ENCODE measurements around the gene CLTA. TPM values are rescaled to one million over a fixed set of nuclear protein-coding genes. Genes with fewer than 3 reads are reported as not detected.
"Not testable (repeated sequence)": the region's sequence is repeated elsewhere in the genome, so short reads cannot be mapped to it uniquely, and the experiment has no call there.

The CLTA gene
- total and polyA plus RNA-seq, 2 donors from 2014 or later = 205 to 331 TPM

GRCh38 chr9:36170531-36170930 lies 20.2 kb upstream of the CLTA start:
- Histone ChIP-seq H3K27me3 (ENCODE audit: control insufficient read depth, insufficient read depth, low read length) (no peaks in the 10 kb centered on the region), H3K36me3 (ENCODE audit: control insufficient read depth in 2 of 3, insufficient read depth in 3 of 3, low read length in 3 of 3) (no peaks in the 10 kb centered on the region), H3K4me1 (ENCODE audit: control insufficient read depth in 2 of 3, insufficient read depth in 2 of 3, low read depth in 1 of 3, low read length in 3 of 3) (peaks cover 0 to 2% (median 0%) of the 10 kb centered on the region in 3 donors), H3K4me3 (ENCODE audit: low read length in 3 of 3) (no peak overlapping the region), H3K27ac (ENCODE audit: low read depth in 2 of 2, low read length in 2 of 2) (no peak overlapping the region), H3K9me3 (ENCODE audit: control insufficient read depth in 2 of 3, insufficient read depth in 1 of 3, low read length in 3 of 3) (no peaks in the 10 kb centered on the region), H3K9ac (ENCODE audit: low read length in 3 of 3) (no peak overlapping the region)
- intact Hi-C loops (cut with DNase I) = no loop called here
- TF ChIP-seq, protein P1, sequence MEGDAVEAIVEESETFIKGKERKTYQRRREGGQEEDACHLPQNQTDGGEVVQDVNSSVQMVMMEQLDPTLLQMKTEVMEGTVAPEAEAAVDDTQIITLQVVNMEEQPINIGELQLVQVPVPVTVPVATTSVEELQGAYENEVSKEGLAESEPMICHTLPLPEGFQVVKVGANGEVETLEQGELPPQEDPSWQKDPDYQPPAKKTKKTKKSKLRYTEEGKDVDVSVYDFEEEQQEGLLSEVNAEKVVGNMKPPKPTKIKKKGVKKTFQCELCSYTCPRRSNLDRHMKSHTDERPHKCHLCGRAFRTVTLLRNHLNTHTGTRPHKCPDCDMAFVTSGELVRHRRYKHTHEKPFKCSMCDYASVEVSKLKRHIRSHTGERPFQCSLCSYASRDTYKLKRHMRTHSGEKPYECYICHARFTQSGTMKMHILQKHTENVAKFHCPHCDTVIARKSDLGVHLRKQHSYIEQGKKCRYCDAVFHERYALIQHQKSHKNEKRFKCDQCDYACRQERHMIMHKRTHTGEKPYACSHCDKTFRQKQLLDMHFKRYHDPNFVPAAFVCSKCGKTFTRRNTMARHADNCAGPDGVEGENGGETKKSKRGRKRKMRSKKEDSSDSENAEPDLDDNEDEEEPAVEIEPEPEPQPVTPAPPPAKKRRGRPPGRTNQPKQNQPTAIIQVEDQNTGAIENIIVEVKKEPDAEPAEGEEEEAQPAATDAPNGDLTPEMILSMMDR (IDR thresholded peaks at IDR 0.05; ENCODE audit: borderline replicate concordance, extremely low read depth, insufficient read depth) = no peak
- DNase-seq (no peak), FAIRE-seq (no peak)

- Histone ChIP-seq H3K27ac (ENCODE audit: low read depth in 2 of 2, low read length in 2 of 2) (no peak overlapping the region), H3K4me3 (ENCODE audit: low read length in 3 of 3) (no peak overlapping the region), H3K4me1 (ENCODE audit: control insufficient read depth in 2 of 3, insufficient read depth in 2 of 3, low read depth in 1 of 3, low read length in 3 of 3) (no peaks in the 10 kb centered on the region), H3K36me3 (ENCODE audit: control insufficient read depth in 2 of 3, insufficient read depth in 3 of 3, low read length in 3 of 3) (no peaks in the 10 kb centered on the region), H3K27me3 (ENCODE audit: control insufficient read depth, insufficient read depth, low read length) (no peaks in the 10 kb centered on the region), H3K9ac (ENCODE audit: low read length in 3 of 3) (no peak overlapping the region), H3K9me3 (ENCODE audit: control insufficient read depth in 2 of 3, insufficient read depth in 1 of 3, low read length in 3 of 3) (no peaks in the 10 kb centered on the region)
- FAIRE-seq (no peak), DNase-seq (no peak)
- TF ChIP-seq, protein P1 (IDR thresholded peaks at IDR 0.05; ENCODE audit: borderline replicate concordance, extremely low read depth, insufficient read depth) = no peak
- intact Hi-C loops (cut with DNase I) = no loop called here
These were observed 16.9 kb upstream of the CLTA start for GRCh38 chr9:36173861-36174260.

DNA sequence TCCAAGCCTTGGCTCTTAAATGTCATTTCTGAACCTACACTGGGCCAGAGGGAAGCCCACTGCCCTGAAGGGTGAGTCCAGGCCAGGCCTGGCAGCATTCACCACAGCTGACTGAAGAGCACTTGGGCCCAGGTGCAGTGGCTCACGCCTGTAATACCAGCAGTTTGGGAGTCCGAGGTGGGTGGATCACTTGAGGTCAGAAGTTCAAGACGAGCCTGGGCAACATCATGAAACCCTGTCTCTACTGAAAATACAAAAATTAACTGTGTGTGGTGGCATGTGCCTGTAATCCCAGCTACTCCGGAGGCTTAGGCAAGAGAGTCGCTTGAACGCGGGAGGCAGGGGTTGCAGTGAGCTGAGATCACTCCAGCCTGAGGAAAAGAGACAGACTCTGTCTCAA lies 16.4 kb upstream of the CLTA start:
- Histone ChIP-seq H3K36me3 (ENCODE audit: control insufficient read depth in 2 of 3, insufficient read depth in 3 of 3, low read length in 3 of 3) (no peaks in the 10 kb centered on the region), H3K27ac (ENCODE audit: low read depth in 2 of 2, low read length in 2 of 2) (no peak overlapping the region), H3K4me1 (ENCODE audit: control insufficient read depth in 2 of 3, insufficient read depth in 2 of 3, low read depth in 1 of 3, low read length in 3 of 3) (no peaks in the 10 kb centered on the region), H3K27me3 (ENCODE audit: control insufficient read depth, insufficient read depth, low read length) (no peaks in the 10 kb centered on the region), H3K9me3 (ENCODE audit: control insufficient read depth in 2 of 3, insufficient read depth in 1 of 3, low read length in 3 of 3) (no peaks in the 10 kb centered on the region), H3K9ac (ENCODE audit: low read length in 3 of 3) (no peak overlapping the region), H3K4me3 (ENCODE audit: low read length in 3 of 3) (no peak overlapping the region)
- TF ChIP-seq, protein P1 (IDR thresholded peaks at IDR 0.05; ENCODE audit: borderline replicate concordance, extremely low read depth, insufficient read depth) = no peak
- intact Hi-C loops (cut with DNase I) = no loop called here
- no peak for DNase-seq
- FAIRE-seq = no peak

GRCh38 chr9:36174731-36175130 lies 16.0 kb upstream of the CLTA start:
- H3K27ac ChIP-seq (ENCODE audit: low read depth in 2 of 2, low read length in 2 of 2) = no peak overlapping the region
- no peaks in the 10 kb centered on the region for H3K4me1 ChIP-seq (ENCODE audit: control insufficient read depth in 2 of 3, insufficient read depth in 2 of 3, low read depth in 1 of 3, low read length in 3 of 3)
- no peak for DNase-seq
- TF ChIP-seq, protein P1 (IDR thresholded peaks at IDR 0.05; ENCODE audit: borderline replicate concordance, extremely low read depth, insufficient read depth) = no peak
- no peaks in the 10 kb centered on the region for H3K36me3 ChIP-seq (ENCODE audit: control insufficient read depth in 2 of 3, insufficient read depth in 3 of 3, low read length in 3 of 3)
- no peaks in the 10 kb centered on the region for H3K27me3 ChIP-seq (ENCODE audit: control insufficient read depth, insufficient read depth, low read length)
- no peaks in the 10 kb centered on the region for H3K9me3 ChIP-seq (ENCODE audit: control insufficient read depth in 2 of 3, insufficient read depth in 1 of 3, low read length in 3 of 3)
- no peak overlapping the region for H3K4me3 ChIP-seq (ENCODE audit: low read length in 3 of 3)
- FAIRE-seq = no peak
- H3K9ac ChIP-seq (ENCODE audit: low read length in 3 of 3) = no peak overlapping the region
- intact Hi-C loops (cut with DNase I) = no loop called here

- H3K9me3 ChIP-seq (ENCODE audit: control insufficient read depth in 2 of 3, insufficient read depth in 1 of 3, low read length in 3 of 3); FAIRE-seq; DNase-seq; H3K27ac ChIP-seq (ENCODE audit: low read depth in 2 of 2, low read length in 2 of 2); intact Hi-C loops (cut with DNase I); H3K4me3 ChIP-seq (ENCODE audit: low read length in 3 of 3); H3K27me3 ChIP-seq (ENCODE audit: control insufficient read depth, insufficient read depth, low read length); H3K4me1 ChIP-seq (ENCODE audit: control insufficient read depth in 2 of 3, insufficient read depth in 2 of 3, low read depth in 1 of 3, low read length in 3 of 3); H3K36me3 ChIP-seq (ENCODE audit: control insufficient read depth in 2 of 3, insufficient read depth in 3 of 3, low read length in 3 of 3); H3K9ac ChIP-seq (ENCODE audit: low read length in 3 of 3): not testable (repeated sequence)
These were observed 15.5 kb upstream of the CLTA start for GRCh38 chr9:36175209-36175608.

- intact Hi-C loops (cut with DNase I) = not testable (repeated sequence)
These were observed 14.2 kb upstream of the CLTA start for GRCh38 chr9:36176496-36176895.

More at GRCh38 chr9:36176496-36176895, 14.2 kb upstream of the CLTA start:
- H3K9me3 ChIP-seq (ENCODE audit: control insufficient read depth in 2 of 3, insufficient read depth in 1 of 3, low read length in 3 of 3); FAIRE-seq; DNase-seq; H3K4me3 ChIP-seq (ENCODE audit: low read length in 3 of 3); H3K9ac ChIP-seq (ENCODE audit: low read length in 3 of 3); H3K27me3 ChIP-seq (ENCODE audit: control insufficient read depth, insufficient read depth, low read length); H3K4me1 ChIP-seq (ENCODE audit: control insufficient read depth in 2 of 3, insufficient read depth in 2 of 3, low read depth in 1 of 3, low read length in 3 of 3); H3K27ac ChIP-seq (ENCODE audit: low read depth in 2 of 2, low read length in 2 of 2); H3K36me3 ChIP-seq (ENCODE audit: control insufficient read depth in 2 of 3, insufficient read depth in 3 of 3, low read length in 3 of 3): not testable (repeated sequence)

Data from kidney (tissue), 14 donors.